Rectal smooth muscle tissue (tissue), 1 donor: ENCODE results near the gene GGPS1.

ENCODE experiments used
- H3K27ac ChIP-seq: one replicate; pipeline ENCODE4 v1.7.0; 2013; ENCODE audit warnings: low read depth, low read length, inconsistent platforms
- H3K27me3 ChIP-seq: one replicate; pipeline ENCODE4 v1.7.0; 2013; ENCODE audit warnings: low read length; ENCODE audit not compliant: control insufficient read depth, insufficient read depth
- H3K36me3 ChIP-seq: one replicate; pipeline ENCODE4 v1.7.0; 2013; ENCODE audit warnings: low read length; ENCODE audit not compliant: control insufficient read depth, insufficient read depth
- H3K4me1 ChIP-seq: one replicate; pipeline ENCODE4 v1.7.0; 2013; ENCODE audit warnings: low read length; ENCODE audit not compliant: control insufficient read depth, insufficient read depth
- H3K4me3 ChIP-seq: one replicate; pipeline ENCODE4 v1.7.0; 2013; ENCODE audit warnings: low read length
- H3K9ac ChIP-seq: one replicate; pipeline ENCODE4 v1.7.0; 2013; ENCODE audit warnings: low read length

GGPS1 gene

GRCh38 chr1:235313931-235314678 is 14.3 kb upstream of the GGPS1 start:
- Histone ChIP-seq H3K4me3 (no peak overlapping the region), H3K36me3 (no peaks in the 10 kb centered on the region), H3K27me3 (no peaks in the 10 kb centered on the region), H3K27ac (no peak overlapping the region), H3K9ac (no peak overlapping the region), H3K4me1 (peaks cover 13% of the 10 kb centered on the region)

DNA sequence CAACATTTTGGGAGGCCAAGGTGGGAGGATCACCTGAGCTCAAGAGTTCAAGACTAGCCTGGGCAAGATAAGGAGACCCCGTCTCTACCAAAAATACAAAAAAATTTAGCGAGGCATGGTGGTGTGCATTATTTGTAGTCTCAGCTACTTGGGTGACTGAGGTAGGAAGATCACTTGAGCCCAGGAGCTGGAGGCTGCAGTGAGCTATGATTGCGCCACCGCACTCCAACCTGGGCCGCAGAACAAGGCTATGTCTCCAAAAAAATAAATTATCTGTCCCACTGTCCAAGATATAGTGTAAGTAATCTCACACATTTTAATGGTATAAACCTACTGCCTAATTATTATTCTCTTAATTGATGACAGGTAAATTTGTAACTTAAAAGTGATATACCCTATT is 13.2 kb upstream of the GGPS1 start:
- Histone ChIP-seq H3K4me1 (peaks cover 13% of the 10 kb centered on the region), H3K4me3 (no peak overlapping the region), H3K36me3 (no peaks in the 10 kb centered on the region), H3K27me3 (no peaks in the 10 kb centered on the region), H3K27ac (no peak overlapping the region), H3K9ac (no peak overlapping the region)

DNA sequence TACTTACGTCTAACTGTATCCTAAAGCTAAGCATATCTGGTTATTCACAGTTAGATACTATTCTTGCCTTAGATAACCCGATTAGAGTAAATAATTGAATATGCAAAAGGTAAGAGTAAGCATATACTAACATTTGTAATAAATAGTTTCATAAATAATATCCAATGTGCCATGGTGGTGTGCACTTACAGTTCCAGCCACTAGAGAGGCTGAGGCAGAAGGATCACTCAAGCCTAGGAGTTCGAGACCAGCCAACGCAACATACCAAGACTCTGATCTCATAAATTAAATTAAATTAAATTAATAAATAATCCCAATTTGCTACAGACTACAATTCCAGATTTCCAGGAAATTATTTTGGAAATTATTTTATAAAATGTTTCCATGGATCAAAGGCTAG is 12.6 kb upstream of the GGPS1 start:
- Histone ChIP-seq H3K27me3 (no peaks in the 10 kb centered on the region), H3K9ac (no peak overlapping the region), H3K4me1 (peaks cover 13% of the 10 kb centered on the region), H3K36me3 (no peaks in the 10 kb centered on the region), H3K27ac (no peak overlapping the region), H3K4me3 (no peak overlapping the region)

GRCh38 chr1:235317168-235317567 is 11.2 kb upstream of the GGPS1 start:
- peaks cover 13% of the 10 kb centered on the region for H3K4me1 ChIP-seq
- no peak overlapping the region for H3K27ac ChIP-seq
- H3K4me3 ChIP-seq, result no peak overlapping the region
- no peak overlapping the region for H3K9ac ChIP-seq
- H3K36me3 ChIP-seq, result no peaks in the 10 kb centered on the region
- no peaks in the 10 kb centered on the region for H3K27me3 ChIP-seq

- Histone ChIP-seq H3K9ac (no peak overlapping the region), H3K27ac (no peak overlapping the region), H3K36me3 (no peaks in the 10 kb centered on the region), H3K27me3 (no peaks in the 10 kb centered on the region), H3K4me3 (no peak overlapping the region), H3K4me1 (peaks cover 2% of the 10 kb centered on the region)
Measured at GRCh38 chr1:235319255-235319654, 9.1 kb upstream of the GGPS1 start.

GRCh38 chr1:235320521-235321179 is 7.7 kb upstream of the GGPS1 start:
- Histone ChIP-seq H3K9ac (no peak overlapping the region), H3K27ac (no peak overlapping the region), H3K27me3 (no peaks in the 10 kb centered on the region), H3K36me3 (no peaks in the 10 kb centered on the region), H3K4me3 (no peak overlapping the region), H3K4me1 (peaks cover 7% of the 10 kb centered on the region)

GRCh38 chr1:235324296-235324695 is 4.1 kb upstream of the GGPS1 start:
- Histone ChIP-seq H3K36me3 (no peaks in the 10 kb centered on the region), H3K27ac (no peak overlapping the region), H3K27me3 (no peaks in the 10 kb centered on the region), H3K4me3 (no peak overlapping the region), H3K9ac (no peak overlapping the region), H3K4me1 (peaks cover 21% of the 10 kb centered on the region)

DNA sequence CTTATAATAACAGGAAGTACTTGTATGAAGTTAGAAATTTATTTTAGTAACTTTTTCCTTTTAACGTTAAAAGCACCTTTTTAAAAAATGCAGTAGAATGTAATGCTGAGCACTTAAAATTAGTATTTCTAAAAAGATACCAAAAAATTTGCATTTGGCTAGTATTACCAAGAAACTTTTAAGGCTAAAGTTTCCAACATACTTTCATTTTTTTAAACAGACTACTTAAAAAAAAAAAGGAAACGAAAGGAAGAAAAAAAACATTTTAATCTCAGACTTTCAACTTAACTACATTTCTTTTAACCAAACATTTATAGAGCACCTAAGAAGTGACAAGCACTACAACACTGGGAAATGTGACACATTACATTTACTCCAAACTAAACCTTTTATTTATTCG is 3.2 kb upstream of the GGPS1 start:
- Histone ChIP-seq H3K27ac (no peak overlapping the region), H3K9ac (no peak overlapping the region), H3K27me3 (no peaks in the 10 kb centered on the region), H3K4me1 (peaks cover 27% of the 10 kb centered on the region), H3K36me3 (no peaks in the 10 kb centered on the region), H3K4me3 (peak overlapping the region; percentile 1)

DNA sequence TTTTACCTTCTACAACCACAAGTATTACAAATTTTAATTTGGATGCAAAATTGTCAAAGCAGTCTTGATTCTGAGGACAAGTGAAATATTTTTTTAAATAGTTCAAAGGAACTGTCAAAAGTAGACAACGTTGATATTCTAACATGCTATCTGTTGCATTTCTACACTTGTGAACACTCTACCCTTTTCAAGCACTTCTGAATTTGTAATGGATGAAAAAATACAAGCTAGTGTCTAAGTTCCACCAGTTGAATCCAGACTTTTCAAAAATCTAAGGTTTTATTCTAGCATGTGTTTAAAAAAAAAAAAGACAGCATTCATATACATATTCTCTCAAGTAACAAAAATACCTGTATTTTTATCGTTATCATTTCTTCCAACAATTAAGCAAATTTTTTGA is 2.5 kb upstream of the GGPS1 start:
- Histone ChIP-seq H3K27ac (no peak overlapping the region), H3K9ac (no peak overlapping the region), H3K4me3 (peak overlapping the region; percentile 97), H3K4me1 (peaks cover 33% of the 10 kb centered on the region), H3K27me3 (no peaks in the 10 kb centered on the region), H3K36me3 (no peaks in the 10 kb centered on the region)

DNA sequence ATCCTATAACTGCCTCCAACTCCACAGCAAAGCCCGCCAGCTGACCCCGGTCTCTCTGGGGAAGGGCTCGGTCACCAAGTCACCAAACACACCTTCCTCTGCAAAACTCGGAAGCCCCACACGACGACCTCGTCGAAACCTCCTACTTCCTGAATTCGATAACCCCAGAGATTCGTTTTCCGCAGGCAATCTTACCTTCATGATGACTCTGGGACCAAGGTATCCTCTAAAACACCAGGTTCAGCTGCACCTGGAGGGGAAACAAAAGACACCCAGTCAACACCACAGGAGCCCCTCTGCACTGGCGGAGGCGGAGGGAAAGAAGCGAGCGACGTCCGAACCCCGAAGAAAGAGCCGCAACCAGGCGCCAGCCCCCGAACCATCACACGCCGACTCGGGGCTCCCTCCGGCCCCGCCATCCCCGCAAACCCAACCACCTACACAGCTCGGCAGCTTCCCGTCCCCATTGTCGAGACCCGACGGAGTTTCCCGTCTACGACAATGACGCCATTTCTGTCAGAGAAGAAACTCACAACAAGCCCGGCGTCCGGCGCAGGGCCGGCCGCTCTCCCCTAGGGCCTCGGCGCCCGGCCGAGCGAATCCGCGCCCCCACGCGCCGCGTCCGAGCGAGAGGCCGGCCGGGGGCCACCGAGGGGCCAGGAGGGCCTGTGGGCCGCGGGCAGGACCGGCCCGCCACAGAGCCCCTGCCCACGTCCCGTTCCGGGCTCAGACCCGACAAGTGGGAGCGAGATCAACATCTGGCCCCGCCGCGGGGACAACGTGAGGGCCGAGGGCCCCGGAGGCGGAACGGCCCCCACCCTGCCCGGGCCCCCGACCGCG is 1.4 kb upstream of the GGPS1 start:
- Histone ChIP-seq H3K36me3 (no peaks in the 10 kb centered on the region), H3K4me1 (peaks cover 38% of the 10 kb centered on the region), H3K4me3 (peak overlapping the region; percentile 97), H3K9ac (peak overlapping the region; percentile 92), H3K27me3 (no peaks in the 10 kb centered on the region), H3K27ac (peak overlapping the region; percentile 95)

DNA sequence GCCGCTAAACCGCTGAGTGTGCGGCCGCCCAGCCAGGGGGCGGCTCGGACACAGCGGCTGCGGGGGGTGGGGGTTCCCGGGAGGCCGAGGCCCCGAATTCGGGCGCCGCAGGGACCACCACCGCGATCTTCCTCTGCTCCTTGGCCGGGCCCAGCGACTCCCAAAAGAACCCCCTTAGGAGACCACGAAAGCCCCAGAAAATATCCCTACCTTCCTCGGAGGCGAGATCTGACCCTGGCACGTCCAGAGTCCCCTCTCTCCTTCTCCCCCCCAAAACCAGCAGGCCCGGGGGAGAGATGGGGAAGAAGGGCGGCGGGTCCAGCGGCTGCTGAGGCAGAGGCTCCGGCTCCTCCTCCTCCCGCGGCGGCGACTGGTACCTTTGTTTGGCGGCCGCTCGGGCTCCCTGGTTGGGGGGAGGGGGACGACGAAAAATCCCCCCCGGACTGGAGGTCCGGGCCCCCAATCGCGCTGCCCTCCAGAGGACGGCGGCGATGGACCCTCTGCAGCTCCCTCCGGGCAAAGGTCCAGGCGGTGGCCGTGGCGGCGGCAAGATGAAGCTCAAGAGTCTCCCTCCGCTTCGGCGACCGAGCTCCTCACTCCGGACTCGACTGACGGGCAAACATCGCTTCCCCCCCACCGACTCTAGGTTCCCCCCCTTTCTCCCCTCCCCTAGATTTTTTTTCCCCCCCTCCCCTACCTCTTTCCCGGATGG is 655 bp upstream of the GGPS1 start, which contains the start of gene ARID4B:
Gene ARID4B, minus strand, starts transcription at position 621 of the 712 bp plus-strand sequence. CDS start 1,260 bp downstream, outside the sequence.
- Histone ChIP-seq H3K4me3 (peak within 1 kb of the TSS; percentile 97), H3K9ac (peak within 1 kb of the TSS; percentile 95), H3K27ac (peak within 1 kb of the TSS; percentile 98), H3K36me3 (no peaks in the 10 kb centered on the region), H3K27me3 (no peaks in the 10 kb centered on the region), H3K4me1 (peaks cover 38% of the 10 kb centered on the region)
